ENCODE data around the gene MPRIP.
"Not testable (repeated sequence)": the region's sequence is repeated elsewhere in the genome, so short reads cannot be mapped to it uniquely, and the experiment has no call there.

MPRIP gene

DNA sequence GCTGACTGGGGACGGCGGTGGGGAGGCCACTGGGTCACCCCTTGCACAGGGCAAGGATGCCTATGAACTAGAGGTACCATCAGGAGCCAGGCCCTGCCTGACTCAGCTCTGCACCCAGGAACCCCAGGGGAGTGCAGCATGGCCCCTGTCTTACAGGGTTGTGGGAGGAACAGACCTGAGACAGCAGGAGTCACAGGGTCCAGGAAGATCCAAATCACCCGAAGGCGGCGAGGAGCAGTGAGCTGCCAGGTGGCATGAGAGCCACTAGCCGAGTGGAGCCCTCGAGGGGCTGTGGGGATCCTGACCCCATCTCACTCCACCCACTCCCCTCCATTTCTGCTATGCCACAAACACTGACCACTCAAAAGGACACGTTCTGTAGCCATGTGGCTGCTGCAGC lies 133.1 kb downstream of the MPRIP start:
- no peak for DNase-seq

DNA sequence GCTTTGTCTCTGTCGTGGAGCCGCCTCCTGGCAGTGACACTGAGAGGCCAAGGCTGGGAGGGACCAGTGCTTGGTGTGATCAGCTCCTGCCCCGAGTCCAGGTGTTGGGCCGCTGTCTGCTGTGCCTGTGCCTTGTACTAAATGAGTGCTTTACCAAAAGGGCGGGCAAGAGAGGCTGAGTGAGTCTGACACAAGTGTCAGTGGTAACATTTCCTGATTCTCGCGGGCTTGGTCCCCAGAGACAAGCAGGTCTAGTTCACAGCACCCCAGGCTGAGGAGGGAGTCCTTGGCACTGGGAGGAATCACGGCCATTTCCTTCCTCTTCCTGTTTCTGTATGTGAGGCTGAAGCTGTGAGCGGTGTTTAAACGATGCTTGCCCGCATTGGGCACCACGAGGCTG lies 133.7 kb downstream of the MPRIP start:
- no peak for DNase-seq

DNA sequence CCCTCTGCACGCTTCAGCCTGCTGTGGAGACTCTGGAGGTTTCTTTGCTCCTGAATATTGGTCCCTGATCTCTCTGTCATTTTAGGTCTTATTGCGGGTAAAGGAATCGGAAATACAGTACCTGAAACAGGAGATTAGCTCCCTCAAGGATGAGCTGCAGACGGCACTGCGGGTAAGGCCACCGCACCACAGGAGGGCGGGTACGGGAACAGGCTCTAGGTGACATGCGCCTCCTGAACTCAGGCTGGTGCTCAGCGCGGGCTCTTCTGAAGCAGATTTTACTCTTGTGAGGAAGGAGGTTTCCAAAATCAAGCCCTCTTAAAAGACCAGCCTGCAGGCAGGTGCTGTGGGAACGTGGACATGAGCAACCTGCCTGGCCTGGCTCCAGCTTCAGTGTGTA lies 134.1 kb downstream of the MPRIP start:
- DNase-seq, result no peak

DNA sequence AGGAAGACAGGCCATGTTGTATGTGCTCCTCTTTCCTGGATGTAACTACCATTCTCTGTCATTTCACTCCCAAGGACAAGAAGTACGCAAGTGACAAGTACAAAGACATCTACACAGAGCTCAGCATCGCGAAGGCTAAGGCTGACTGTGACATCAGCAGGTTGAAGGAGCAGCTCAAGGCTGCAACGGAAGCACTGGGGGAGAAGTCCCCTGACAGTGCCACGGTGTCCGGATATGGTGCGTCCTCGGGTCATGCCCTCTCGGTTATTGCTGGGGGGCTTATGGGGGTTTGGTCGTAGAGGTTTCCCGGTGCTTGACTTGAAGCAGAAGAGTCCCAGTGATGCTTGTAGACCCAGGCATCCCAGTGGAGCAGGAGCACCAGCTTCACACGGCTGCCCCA lies 134.9 kb downstream of the MPRIP start:
- no peak for DNase-seq

DNA sequence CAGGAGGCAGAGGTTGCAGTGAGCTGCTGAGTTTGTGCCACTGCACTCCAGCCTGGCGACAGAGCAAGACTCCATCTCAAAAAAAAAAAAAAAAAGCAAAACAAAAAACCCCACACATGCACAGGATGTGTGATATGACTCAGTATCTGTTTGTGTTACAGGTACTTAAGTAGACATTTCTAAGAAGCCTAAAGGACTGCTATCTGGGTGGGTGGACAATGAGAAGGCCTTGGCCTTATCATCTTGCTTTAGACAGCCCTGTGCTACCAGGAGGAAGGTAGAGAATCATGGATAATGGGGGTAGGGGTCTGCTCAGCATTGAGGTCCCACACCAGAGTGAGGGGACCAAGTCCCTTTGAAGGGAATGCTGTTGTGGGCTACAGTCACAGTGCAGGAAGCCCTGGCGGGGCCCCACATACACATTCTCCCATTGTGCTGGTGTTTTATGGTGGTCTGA lies 137.1 kb downstream of the MPRIP start:
- peak; percentile 29 for DNase-seq

DNA sequence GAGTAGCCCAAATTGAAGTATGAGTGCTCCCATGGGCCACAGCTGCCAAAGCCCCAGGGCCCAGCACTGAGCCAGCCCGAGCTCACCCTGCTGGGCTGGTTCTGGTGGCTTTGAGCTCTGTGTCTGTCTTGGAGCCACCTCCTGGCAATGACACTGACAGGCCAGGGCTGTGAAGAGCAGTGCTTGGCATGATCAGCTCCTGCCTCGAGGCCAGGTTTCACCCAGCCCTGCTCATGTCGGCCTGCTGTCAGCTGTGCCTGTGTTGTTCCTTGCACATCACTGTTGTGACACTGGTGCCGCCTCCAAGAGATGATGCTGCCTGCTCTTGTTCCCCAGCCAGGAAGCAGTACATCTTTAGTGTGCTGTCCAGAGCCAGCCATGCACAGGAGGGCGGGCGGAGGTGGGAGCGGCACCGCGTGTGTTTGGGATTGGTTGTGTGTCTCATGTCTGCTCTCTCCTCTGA lies 137.9 kb downstream of the MPRIP start:
- no peak for DNase-seq

DNA sequence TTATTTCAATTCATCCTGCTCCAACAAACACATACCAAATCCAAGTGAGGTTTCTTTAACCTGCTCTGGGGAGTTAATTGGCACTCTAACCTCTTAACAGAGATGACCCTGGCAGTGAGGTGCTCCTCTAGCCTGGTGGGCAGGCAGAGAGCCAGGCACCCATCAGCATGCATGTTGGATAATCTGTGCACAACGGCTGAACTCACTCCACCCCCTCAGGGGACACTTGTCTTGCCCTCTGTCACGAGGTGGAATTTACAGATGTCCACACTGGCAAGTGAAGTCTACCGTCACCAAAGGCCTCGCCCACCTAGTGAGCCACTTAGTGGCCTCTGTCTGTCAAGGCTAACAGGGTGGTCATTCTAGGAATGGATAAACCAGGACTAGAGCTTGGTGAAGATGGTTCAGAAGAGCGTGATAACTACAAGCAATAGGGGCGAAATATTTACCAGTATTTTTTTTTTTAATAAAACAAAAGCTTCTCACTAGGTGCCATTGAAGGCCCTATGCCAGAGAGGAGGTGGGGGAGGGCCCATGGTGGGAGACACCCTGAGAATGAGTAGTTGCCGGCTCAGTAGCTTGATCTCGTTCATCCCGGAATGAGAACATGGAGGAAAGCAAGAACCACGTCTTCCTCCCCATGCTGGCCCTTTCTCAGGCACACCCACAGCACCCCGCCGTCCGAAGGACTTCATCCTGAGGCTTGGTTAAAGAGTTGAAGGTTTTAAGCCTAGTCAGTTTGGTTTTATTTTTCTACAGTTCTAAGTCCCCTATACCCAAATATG lies 138.7 kb downstream of the MPRIP start:
- no peak for DNase-seq

DNA sequence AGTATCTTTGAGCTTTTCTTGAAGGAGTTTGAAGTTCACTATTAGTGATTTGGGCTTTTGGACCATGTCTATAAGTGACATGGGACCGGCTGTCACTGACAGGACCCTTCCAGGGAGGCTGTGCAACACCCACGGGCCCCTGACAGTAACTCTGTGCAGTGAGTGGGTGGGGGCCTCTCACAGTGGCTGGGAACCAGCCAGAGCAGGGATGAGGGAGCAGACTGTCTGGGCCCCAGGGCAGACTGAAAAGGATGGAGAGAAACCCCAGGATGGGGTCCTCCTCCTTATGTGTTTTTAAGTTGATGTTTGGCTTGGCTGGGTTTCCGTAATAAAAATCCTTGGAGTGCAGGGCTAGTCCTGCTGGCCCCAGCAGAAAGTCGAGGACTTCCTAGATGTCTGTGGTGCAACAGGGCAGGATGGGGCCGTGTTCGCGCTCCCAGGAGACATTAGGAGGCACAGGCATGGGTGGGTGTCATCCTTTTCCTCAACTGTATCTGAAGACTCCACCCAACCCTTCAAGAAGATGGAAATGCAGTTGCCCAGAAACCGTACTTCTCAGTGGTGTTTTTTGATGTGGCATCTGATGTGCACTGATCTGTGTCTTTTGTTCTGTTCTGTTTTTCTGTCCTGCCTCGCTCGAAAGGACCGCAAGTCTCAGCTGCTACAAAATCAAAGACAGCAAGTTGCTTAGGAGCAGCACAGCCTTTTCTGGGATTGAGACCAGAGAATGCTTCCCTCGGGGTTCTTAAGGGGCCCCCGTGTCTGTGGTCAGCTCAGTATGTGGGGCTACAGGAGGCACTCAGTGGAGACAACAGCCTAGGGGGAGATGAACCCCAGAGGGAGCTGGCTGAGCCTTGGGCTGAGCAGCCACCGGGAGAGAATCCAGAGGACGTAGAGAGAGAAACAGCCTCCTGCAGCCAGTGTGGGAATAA lies 139.7 kb downstream of the MPRIP start:
- DNase-seq, result no peak

DNA sequence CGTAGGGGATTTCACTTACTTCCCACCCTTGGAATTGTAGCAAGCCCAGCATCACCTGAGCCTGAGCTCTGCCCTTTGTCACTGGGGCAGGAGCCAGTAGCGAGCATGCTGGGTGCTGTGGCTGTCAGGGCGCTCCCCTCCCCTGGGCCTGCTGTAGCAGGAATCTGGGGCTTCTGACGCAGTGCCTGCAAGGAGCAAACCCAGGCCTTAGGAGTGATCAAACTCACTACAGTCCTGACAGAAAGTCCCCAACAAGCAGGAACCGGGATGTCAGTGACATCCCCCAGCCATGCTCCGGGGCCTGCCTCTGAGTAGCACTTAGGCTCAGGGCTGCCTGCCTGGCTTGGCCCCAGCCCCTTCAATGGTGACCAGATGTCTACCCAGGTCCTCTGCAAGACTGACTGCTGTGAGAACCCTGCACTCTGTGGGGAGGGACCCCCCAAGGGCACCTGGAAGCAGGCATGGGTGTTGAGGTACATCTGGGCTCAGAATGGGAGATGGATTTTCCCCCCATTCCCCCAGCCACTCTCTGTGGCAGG lies 140.4 kb downstream of the MPRIP start:
- DNase-seq, result no peak

DNA sequence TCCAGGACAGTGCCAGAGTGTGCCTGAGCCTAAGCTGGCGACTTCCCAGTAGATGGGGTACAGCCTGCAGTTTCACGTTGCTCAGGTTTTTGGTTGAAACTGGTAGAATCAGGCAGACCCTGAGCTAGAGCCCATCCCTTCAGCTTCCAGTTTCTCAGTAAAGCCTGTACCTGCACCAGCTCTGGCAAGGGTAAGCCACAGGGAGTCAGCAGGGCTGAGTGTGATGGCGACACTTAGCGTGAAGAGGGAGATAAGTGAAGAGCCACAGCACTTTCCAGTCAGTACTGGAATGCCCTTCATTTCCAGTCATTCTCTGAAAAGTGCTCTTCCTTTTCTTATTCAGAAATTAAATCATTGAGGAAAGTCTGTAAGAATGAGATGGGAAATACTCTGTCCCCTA lies 141.5 kb downstream of the MPRIP start:
- DNase-seq, result no peak

DNA sequence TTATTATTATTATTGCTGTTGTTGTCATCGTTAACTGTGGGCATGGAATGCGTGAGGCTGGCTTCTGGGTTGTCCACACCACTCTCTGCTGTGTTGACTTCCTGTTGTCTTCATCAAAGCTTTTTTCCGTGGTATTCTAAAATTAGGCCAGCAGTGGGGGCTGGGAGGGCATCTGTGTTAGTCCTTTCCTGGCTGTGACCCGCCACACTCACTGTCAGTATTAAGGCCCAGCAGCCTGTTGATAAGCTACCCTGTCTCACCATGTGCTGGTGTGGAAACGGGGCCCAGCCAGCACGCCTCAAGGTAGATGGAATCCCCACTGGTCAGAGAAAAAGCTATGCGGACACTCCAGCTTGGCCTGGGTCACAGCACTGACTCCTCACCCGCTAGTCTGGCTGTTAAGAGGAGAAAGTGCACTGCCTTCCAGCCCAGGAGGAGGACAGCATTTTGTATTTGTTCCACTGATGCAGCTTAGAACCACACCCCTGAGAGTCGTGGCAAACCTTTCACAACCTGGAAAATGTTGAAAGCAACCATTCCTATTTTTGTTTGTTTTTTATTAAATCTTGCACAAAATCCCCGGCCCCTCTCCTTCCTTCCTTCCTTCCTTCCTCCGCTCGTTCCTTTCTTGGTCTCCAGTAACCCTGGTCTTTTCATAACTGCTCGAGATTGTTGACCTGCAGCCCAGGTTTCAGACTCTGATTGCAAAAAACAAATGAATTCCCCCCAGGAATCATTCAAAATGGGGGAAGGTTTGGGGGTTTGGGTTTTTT lies 142.9 kb downstream of the MPRIP start:
- DNase-seq, result not testable (repeated sequence)

DNA sequence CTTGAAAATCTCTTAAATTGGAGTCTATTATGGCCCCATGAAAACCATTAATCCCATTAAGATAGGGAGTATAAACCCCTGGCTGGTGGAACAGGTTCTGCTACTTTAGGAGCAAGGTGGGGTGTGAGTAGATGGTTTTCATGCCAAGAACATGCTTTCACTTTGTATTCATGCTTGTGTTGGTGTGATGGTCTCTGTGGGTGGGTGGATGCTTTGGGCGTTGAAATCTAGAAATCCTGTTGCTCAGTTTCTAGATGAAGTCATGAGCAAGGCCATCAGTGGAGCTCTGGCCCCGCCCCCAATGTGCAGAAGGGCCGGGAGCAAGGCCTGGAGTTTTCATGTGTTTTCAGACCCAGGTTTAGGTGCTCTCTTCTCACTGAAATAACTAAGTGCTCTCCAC lies 143.8 kb downstream of the MPRIP start:
- peak; percentile 44 for DNase-seq

DNA sequence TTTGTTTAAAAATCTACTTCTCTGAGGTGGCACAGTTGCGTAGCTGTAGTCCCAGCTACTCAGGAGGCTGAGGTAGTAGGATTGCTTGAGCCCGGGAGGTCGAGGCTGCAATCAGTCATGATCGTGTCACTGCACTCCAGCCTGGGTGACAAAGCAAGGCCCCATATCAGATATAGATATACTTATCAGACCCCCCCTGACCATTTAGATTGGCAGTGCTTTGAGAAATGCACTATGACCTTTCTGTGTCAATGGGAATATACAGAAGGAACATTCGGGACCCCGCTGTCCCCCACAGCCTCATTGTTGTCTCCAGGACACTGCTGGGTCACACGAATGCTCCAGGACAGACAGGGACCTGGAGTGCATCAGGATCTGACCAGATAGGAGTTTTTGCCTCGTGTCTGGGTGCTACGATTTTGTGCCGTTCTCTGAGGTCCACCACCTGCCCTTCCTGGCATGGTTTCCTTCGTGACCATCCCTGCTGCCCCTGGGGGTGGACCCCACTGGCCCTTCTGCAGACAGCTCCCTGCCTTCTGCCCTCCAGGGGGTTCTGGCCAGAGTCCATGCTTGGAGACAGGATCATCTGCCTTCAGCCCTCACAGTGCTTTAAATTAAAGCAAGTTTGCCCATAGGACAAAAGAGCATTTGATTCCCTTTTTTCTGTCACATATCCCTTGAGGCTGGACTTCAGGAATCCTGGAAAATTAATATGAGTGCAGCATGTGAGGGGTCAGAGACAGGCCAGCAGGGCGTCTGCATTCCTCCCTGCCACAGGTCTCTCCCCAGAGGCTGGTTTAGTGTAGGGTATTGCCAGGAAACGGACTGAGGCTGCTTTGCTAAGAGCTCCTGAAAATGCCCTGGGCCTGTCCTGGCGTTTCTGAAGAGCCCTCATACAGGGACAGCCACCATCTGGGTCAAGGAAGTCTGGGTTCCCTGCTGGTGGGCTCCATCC lies 144.6 kb downstream of the MPRIP start:
- DNase-seq, result no peak

DNA sequence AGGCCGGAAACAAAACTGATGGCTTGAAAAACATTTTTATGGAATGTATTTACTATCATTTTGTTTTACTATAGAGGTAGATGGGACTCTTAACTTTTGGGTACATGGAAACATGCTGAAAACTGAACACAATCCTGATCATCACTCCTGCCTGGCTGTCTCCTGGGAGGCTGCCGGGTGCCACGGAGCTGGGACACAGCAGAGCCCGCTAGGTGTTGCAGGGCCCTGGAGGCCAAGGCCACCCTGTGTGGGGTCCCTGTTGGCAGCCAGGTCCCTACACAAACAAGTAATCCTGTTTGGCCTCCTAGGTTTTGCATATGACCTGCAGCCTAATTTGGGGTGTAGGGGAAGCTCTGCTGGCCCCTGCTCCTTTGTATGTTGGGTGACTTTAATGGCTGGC lies 146.3 kb downstream of the MPRIP start:
- no peak for DNase-seq

DNA sequence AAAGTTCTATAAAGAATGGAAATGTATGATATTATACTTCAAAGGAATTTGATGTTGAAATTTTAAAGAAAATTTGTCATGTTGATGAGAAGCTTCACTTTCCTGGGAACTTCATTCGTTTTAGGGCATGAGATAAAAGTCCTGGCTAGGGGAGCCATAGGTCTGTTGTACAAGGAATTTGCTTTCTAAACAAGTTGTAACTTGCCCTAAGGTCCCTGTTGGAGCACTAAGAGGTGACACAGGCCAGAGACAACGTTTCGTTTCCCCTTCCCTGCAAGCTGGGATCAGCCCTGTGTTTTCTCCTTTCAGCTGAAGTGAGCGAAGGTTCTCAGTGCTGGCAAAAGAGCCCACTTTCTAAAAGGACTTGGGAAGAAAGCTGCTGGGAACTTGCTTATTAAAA lies 147.3 kb downstream of the MPRIP start:
- no peak for DNase-seq

DNA sequence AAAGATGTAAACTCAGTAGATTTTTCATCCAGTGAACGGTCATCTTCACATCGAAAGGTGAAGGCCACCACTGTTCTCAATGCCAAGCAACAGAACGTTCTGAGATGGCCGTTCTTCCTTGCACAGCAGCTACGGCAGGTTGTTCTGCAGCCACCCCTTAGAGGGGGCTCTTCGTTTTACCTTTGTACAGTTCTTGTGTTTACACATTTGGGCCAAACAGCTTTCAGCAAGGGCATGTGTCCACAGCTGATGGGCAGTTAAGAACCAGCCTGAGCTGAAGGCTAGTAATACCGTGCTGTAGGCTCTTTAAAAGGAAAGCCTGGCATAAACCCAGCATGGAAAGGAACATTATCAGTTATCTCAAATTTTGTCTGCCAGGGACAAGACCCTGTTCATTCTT lies 147.9 kb downstream of the MPRIP start:
- DNase-seq, result no peak

DNA sequence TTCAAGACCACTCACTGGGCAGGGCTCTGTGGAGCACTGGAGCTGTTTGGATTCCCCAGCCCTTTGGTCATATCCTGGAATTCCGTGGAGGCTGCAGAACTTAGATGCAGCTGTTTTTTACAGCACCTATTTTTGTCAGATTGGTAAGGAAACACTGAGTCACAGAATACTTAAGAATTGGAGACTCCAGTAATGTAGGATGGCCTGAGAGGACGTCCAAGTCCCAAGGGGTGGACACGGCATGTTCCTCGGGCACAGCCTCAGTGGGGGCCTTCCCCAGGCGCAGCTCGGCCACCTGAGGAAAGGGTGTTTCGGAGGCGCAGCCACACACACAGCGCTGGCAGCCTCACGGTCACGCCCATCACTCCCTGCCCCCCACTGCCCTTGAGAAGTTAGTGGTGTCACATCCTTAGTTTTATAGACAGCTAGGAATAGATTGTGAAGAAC lies 149.1 kb downstream of the MPRIP start:
- DNase-seq, result no peak

DNA sequence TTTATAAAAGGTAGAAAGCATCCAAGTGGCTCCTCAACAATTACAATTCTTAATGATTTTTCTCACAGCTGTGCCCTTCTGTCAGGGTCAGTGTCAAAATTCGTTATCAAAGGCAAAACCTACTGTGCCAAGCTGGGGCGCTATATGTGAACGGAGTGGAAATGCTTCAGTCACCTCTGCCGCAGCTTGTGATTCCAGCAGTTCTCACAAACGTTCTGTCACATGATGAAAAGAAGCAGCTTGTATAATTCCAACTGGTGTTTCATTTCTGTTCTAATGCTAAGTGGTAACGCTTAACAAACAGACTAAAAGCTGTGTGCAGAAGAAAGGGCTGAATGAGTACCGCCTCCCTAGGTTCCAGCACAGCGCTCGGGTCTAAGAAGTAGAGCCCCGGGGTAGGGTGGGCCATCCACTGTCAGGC lies 149.7 kb downstream of the MPRIP start:
- no peak for DNase-seq

DNA sequence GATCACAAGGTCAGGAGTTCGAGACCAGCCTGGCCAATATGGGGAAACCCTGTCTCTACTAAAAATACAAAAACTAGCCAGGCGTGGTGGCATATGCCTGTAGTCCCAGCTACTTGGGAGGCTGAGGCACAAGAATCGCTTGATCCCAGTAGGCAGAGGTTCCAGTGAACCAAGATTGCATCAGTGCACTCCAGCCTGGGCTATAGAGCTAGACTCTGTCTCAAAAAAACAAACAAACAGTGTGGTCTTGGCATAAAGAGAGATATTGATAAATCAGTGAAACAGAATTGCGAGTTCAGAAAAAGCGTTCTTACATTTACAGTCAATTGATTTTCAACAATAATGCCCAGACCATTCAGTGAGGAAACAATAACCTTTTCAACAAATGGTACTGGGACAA lies 153.2 kb downstream of the MPRIP start:
- DNase-seq, result not testable (repeated sequence)

DNA sequence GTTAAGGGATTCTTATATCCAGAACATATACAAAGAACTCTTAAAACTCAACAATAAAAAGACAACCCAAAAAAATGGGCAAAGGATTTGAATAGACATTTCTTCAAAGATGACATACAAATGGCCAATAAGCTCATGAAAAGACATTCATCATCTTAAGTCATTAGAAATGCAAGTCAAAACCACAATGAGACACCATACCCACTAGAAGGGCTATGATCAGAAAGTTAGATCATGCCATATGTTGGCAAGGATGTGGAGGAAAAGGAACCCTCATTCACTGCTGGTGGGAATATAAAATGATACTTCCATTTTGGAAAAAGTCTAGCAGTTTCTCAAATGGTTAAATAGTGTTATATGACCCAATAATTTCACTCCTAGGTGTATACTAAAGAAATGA lies 154.5 kb downstream of the MPRIP start:
- no peak for DNase-seq

DNA sequence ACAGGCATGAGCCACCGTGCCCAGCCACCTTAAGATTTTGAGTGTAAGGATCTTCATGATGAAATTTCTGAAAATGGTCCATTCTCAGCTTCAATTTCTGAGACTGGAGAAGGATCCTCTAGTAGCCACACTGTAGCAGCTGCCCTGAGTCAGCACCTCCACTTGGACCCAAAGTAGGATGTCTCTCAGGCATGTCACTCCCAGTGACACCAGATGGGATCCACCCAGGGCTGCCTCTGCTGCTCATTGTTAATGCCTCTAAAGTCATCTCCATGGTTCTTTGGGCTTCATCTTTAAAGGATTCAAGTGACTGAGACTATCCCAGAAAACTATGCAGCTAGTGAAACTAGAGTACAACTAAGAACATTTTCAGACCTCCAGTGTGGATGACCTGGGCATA lies 156.0 kb downstream of the MPRIP start:
- DNase-seq, result no peak

DNA sequence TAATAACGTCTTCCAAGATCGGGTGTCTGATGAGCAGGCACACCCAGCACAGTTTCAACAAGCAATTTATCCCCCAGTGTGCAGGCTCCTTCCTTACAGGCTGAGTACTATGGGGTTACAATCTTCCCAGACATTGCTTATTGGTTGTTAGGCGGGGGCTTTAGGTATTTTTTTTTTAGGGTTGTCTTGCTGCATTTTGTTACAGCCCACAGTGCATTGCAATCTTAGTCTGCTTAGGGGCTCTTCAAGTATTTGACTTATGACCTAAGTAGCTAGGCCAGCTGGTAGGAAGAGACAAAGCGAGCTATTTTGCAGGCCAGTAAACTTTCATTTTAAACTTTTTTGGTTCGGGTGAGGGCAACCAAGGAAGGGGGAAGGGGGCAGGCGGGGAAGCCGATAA lies 158.1 kb downstream of the MPRIP start:
- no peak for DNase-seq

All from DMS53 (cell line).